HepG2 (cell line): ENCODE data around the gene ARHGEF16. TPM values are rescaled to one million over a fixed set of nuclear protein-coding genes. Genes with fewer than 3 reads are reported as not detected.

Source experiments
- ARID5B ChIP-seq: IDR thresholded peaks from 2 replicates; pipeline ENCODE4 v1.4.0; 2020; ENCODE audit warnings: mild to moderate bottlenecking, missing genetic modification reagents
- ARNT ChIP-seq: fragments of 450-650 bp; IDR thresholded peaks from 2 replicates; pipeline ENCODE4 v1.6.1; 2017
- ATAD3A ChIP-seq: sonication (generic); formaldehyde crosslinking; IDR thresholded peaks from 2 replicates; pipeline ENCODE4 v1.4.0; 2020; ENCODE audit warnings: missing genetic modification reagents
- FOXA3 ChIP-seq: IDR thresholded peaks from 2 replicates; pipeline ENCODE4 v1.6.1; 2016; ENCODE audit warnings: missing genetic modification reagents, missing compliant biosample characterization
- HDAC1 ChIP-seq: sonication (generic); formaldehyde crosslinking; IDR thresholded peaks from 2 replicates; pipeline ENCODE4 v1.5.1; 2020; ENCODE audit warnings: mild to moderate bottlenecking, missing genetic modification reagents
- KAT7 ChIP-seq: IDR thresholded peaks from 2 replicates; pipeline ENCODE4 v1.6.1; 2018; ENCODE audit warnings: borderline replicate concordance, missing compliant biosample characterization
- MTF1 ChIP-seq: sonication (generic); formaldehyde crosslinking; IDR thresholded peaks from 2 replicates; pipeline ENCODE4 v1.5.0; 2020; ENCODE audit warnings: missing genetic modification reagents
- MYNN ChIP-seq: sonication (generic); formaldehyde crosslinking; IDR thresholded peaks from 2 replicates; pipeline ENCODE4 v1.4.0; 2020; ENCODE audit warnings: mild to moderate bottlenecking, low read depth, missing genetic modification reagents
- SKI ChIP-seq: fragments of 450-650 bp; IDR thresholded peaks from one replicate; pipeline ENCODE4 v1.6.1; 2018; ENCODE audit warnings: mild to moderate bottlenecking; ENCODE audit not compliant: partially characterized antibody
- SNAI1 ChIP-seq: sonication (generic); formaldehyde crosslinking; IDR thresholded peaks from 2 replicates; pipeline ENCODE4 v1.5.0; 2020; ENCODE audit warnings: mild to moderate bottlenecking, missing genetic modification reagents, borderline replicate concordance
- SP1 ChIP-seq, 2 experiments: fragments of 450-650 bp in 1 of 2; sonication (generic) in 1 of 2; formaldehyde crosslinking in 1 of 2; IDR thresholded peaks; 2 replicates each; pipeline versions ENCODE4 v1.4.0 to v1.6.1; 2016 to 2020; ENCODE audit warnings: missing genetic modification reagents in 1 of 2
- SP140L ChIP-seq: sonication (generic); formaldehyde crosslinking; IDR thresholded peaks from 2 replicates; pipeline ENCODE4 v1.4.0; 2020; ENCODE audit warnings: missing genetic modification reagents, borderline replicate concordance
- SRSF1 ChIP-seq: fragments of 200-400 bp; formaldehyde crosslinking; optimal IDR thresholded peaks from 2 replicates; pipeline ENCODE3; 2017; ENCODE audit warnings: mild to moderate bottlenecking, low read depth, low read length, moderate library complexity
- TEF ChIP-seq: sonication (generic); formaldehyde crosslinking; IDR thresholded peaks from 2 replicates; pipeline ENCODE4 v1.5.0; 2020; ENCODE audit warnings: missing genetic modification reagents
- TRIM24 ChIP-seq: sonication (generic); formaldehyde crosslinking; IDR thresholded peaks from 2 replicates; pipeline ENCODE4 v1.8.0; 2022; ENCODE audit warnings: mild to moderate bottlenecking, missing genetic modification reagents
- ZFP37 ChIP-seq: sonication (generic); formaldehyde crosslinking; IDR thresholded peaks from 2 replicates; pipeline ENCODE4 v1.4.0; 2020; ENCODE audit warnings: missing genetic modification reagents, borderline replicate concordance
- ZNF326 ChIP-seq: sonication (generic); formaldehyde crosslinking; IDR thresholded peaks from 2 replicates; pipeline ENCODE4 v1.4.0; 2020; ENCODE audit warnings: missing genetic modification reagents, borderline replicate concordance
- ZNF451 ChIP-seq: sonication (generic); formaldehyde crosslinking; IDR thresholded peaks from 2 replicates; pipeline ENCODE4 v1.5.0; 2020; ENCODE audit warnings: mild to moderate bottlenecking, missing genetic modification reagents
- ZNF552 ChIP-seq: sonication (generic); formaldehyde crosslinking; IDR thresholded peaks from 2 replicates; pipeline ENCODE4 v1.9.0; 2022; ENCODE audit warnings: missing genetic modification reagents, mild to moderate bottlenecking, borderline replicate concordance
- ZNF639 ChIP-seq: conservative IDR thresholded peaks from 2 replicates; pipeline ENCODE4 v1.6.1; 2018; ENCODE audit warnings: missing genetic modification reagents
- ZNF687 ChIP-seq: sonication (generic); formaldehyde crosslinking; IDR thresholded peaks from 2 replicates; pipeline ENCODE4 v1.5.1; 2020; ENCODE audit warnings: mild to moderate bottlenecking, missing genetic modification reagents, moderate library complexity
- polyA plus RNA-seq, 8 experiments: library from polyadenylated mRNA; depleted of rRNA in 3 of 8; stranded (reverse) in 7 of 8; unstranded in 1 of 8; fragments of >200 nt; fragmentation: Illumina TruSeq in 4 of 8; extraction: Trizol in 4 of 8; gene quantifications; 2 replicates each; pipeline versions ENCODE4 v1.2.1 to v1.2.3, GENCODE V29; 2011 to 2016; ENCODE audit warnings: low read depth in 4 of 8, missing spikeins in 1 of 8, mixed read lengths in 1 of 8; ENCODE audit not compliant: insufficient read depth in 1 of 8
- total RNA-seq, 5 experiments: library from RNA; depleted of rRNA; stranded (reverse); fragments of >200 nt; fragmentation: Illumina TruSeq; extraction: Trizol; gene quantifications; 2 replicates each; pipeline ENCODE4 v1.2.3, GENCODE V29; 2016; ENCODE audit warnings: low read depth in 1 of 5

Gene ARHGEF16
- total and polyA plus RNA-seq, 2 of the 13 experiments (the other 11 are each of a cell fraction or from before 2014, with no cell fraction given), result 20.3 to 39.9 TPM

- TF ChIP-seq SRSF1, result no peak
- peak; percentile 51 for TF ChIP-seq ARID5B (CRISPR knock-in tag)
- no peak for TF ChIP-seq ZFP37 (CRISPR knock-in tag)
- no peak for TF ChIP-seq ATAD3A (CRISPR knock-in tag)
- peak; percentile 90 for TF ChIP-seq ZNF687 (CRISPR knock-in tag)
- TF ChIP-seq SKI, result peak; percentile 43
- no peak for TF ChIP-seq SP140L
- peak; percentile 53; the same call in 1 of the 2 replicates for TF ChIP-seq FOXA3 (CRISPR knock-in tag)
- no peak for TF ChIP-seq ZNF639
- no peak for TF ChIP-seq KAT7 (CRISPR knock-in tag)
- no peak for TF ChIP-seq TRIM24
- TF ChIP-seq SP1 (IDR thresholded peaks at IDR 0.05), result no peak
- no peak for TF ChIP-seq SP1 (CRISPR knock-in tag; IDR thresholded peaks at IDR 0.05)
- no peak for TF ChIP-seq SNAI1 (CRISPR knock-in tag)
- no peak for TF ChIP-seq ARNT
- TF ChIP-seq ZNF552 (CRISPR knock-in tag), result no peak
- TF ChIP-seq TEF (CRISPR knock-in tag), result no peak
- no peak for TF ChIP-seq ZNF451 (CRISPR knock-in tag)
- TF ChIP-seq HDAC1 (CRISPR knock-in tag), result no peak; the same call in 1 of the 2 replicates
- TF ChIP-seq MYNN, result no peak
- no peak for TF ChIP-seq ZNF326 (CRISPR knock-in tag)
- TF ChIP-seq MTF1 (CRISPR knock-in tag), result no peak
Measured at GRCh38 chr1:3459940-3460671, 5.6 kb downstream of the ARHGEF16 start (continued).
